Neural cell (in vitro differentiated cells): Measurements from ENCODE around the gene ERC2. TPM values are rescaled to one million over a fixed set of nuclear protein-coding genes. Genes with fewer than 3 reads are reported as not detected.

Experiments used
- H2AFZ ChIP-seq: fragments of 200-600, 300-800 bp; sonication (generic), shearing (Covaris generic); 2 replicates; pipeline ENCODE4 v1.6.0; 2014; ENCODE audit warnings: low read depth, mild to moderate bottlenecking, antibody characterized with exemption, low read length, moderate library complexity
- H3F3A ChIP-seq: fragments of 200-600 bp; shearing (Covaris generic); 2 replicates; pipeline ENCODE4 v1.6.1; 2016; ENCODE audit warnings: mild to moderate bottlenecking, moderate library complexity, mixed read lengths, antibody characterized with exemption, low read length; ENCODE audit not compliant: insufficient read depth, poor library complexity, severe bottlenecking
- H3K27ac ChIP-seq: fragments of 200-600, 300-800 bp; sonication (generic), shearing (Covaris generic); 2 replicates; pipeline ENCODE4 v1.5.1; 2014; ENCODE audit warnings: mild to moderate bottlenecking, low read length, moderate library complexity
- H3K27me3 ChIP-seq: fragments of 300-800, 200-600 bp; sonication (generic), shearing (Covaris generic); 2 replicates; pipeline ENCODE4 v1.6.0; 2014; ENCODE audit warnings: mild to moderate bottlenecking, low read depth, low read length, moderate library complexity; ENCODE audit not compliant: insufficient read depth
- H3K36me3 ChIP-seq: fragments of 300-800, 200-600 bp; sonication (generic), shearing (Covaris generic); 2 replicates; pipeline ENCODE4 v1.5.1; 2014; ENCODE audit warnings: mild to moderate bottlenecking, antibody characterized with exemption, low read length, moderate library complexity; ENCODE audit not compliant: insufficient read depth
- H3K4me2 ChIP-seq: fragments of 300-800, 200-600 bp; sonication (generic), shearing (Covaris generic); 2 replicates; pipeline ENCODE4 v1.6.0; 2014; ENCODE audit warnings: mild to moderate bottlenecking, low read length
- H3K4me3 ChIP-seq: fragments of 300-800, 200-600 bp; sonication (generic), shearing (Covaris generic); 2 replicates; pipeline ENCODE4 v1.5.1; 2014; ENCODE audit warnings: mild to moderate bottlenecking, low read length, moderate library complexity
- H3K79me2 ChIP-seq: fragments of 200-600 bp; shearing (Covaris generic); replicated peaks from 2 replicates; pipeline ENCODE4 v1.6.0; 2014; ENCODE audit warnings: mild to moderate bottlenecking, low read length, moderate library complexity; ENCODE audit not compliant: insufficient read depth
- H3K9ac ChIP-seq: fragments of 300-800, 200-600 bp; sonication (generic), shearing (Covaris generic); 2 replicates; pipeline ENCODE4 v1.6.1; 2016; ENCODE audit warnings: mild to moderate bottlenecking, low read length, mixed read lengths
- H3K9me2 ChIP-seq: fragments of 200-600 bp; shearing (Covaris generic); 2 replicates; pipeline ENCODE4 v1.6.1; 2016; ENCODE audit warnings: mild to moderate bottlenecking, low read length, mixed read lengths; ENCODE audit not compliant: insufficient read depth
- H3K9me3 ChIP-seq: fragments of 200-600, 300-800 bp; sonication (generic), shearing (Covaris generic); 2 replicates; pipeline ENCODE4 v1.6.1; 2016; ENCODE audit warnings: mild to moderate bottlenecking, mixed run types, low read length, moderate library complexity, mixed read lengths
- H4K20me1 ChIP-seq: fragments of 200-600 bp; shearing (Covaris generic); 2 replicates; pipeline ENCODE4 v1.6.1; 2016; ENCODE audit warnings: mild to moderate bottlenecking, mixed run types; ENCODE audit not compliant: insufficient read depth
- EP300 ChIP-seq: fragments of 450-650 bp; conservative IDR thresholded peaks from 2 replicates; pipeline ENCODE4 v1.6.1; 2014; ENCODE audit warnings: antibody characterized with exemption, mild to moderate bottlenecking, moderate library complexity; ENCODE audit not compliant: poor library complexity, severe bottlenecking
- EZH2 ChIP-seq: fragments of 200-600, 300-800 bp; shearing (Covaris generic), sonication (generic); IDR thresholded peaks from 2 replicates; pipeline ENCODE4 v1.6.1; 2014; ENCODE audit warnings: antibody characterized with exemption, low read length, borderline replicate concordance, mild to moderate bottlenecking; ENCODE audit not compliant: insufficient read depth, poor library complexity, severe bottlenecking
- MXI1 ChIP-seq: fragments of 450-650 bp; conservative IDR thresholded peaks from 2 replicates; pipeline ENCODE4 v1.6.1; 2014; ENCODE audit warnings: antibody characterized with exemption, mild to moderate bottlenecking; ENCODE audit not compliant: poor library complexity, severe bottlenecking
- POLR2AphosphoS5 ChIP-seq: IDR thresholded peaks from 2 replicates; pipeline ENCODE4 v1.6.1; 2012
- RAD21 ChIP-seq: fragments of 450-650 bp; conservative IDR thresholded peaks from 2 replicates; pipeline ENCODE4 v1.6.1; 2014; ENCODE audit warnings: antibody characterized with exemption, mild to moderate bottlenecking, moderate library complexity
- SMC3 ChIP-seq: fragments of 450-650 bp; conservative IDR thresholded peaks from 2 replicates; pipeline ENCODE4 v1.6.1; 2014; ENCODE audit warnings: antibody characterized with exemption, mild to moderate bottlenecking, moderate library complexity; ENCODE audit not compliant: poor library complexity
- TAF1 ChIP-seq: IDR thresholded peaks from 2 replicates; pipeline ENCODE4 v1.6.1; 2012; ENCODE audit warnings: low read depth
- polyA plus RNA-seq: library from polyadenylated mRNA; depleted of rRNA; stranded (reverse); fragments of >200 nt; gene quantifications from 2 replicates; pipeline ENCODE4 v1.2.3, GENCODE V29; 2014
- TF ChIP-seq, protein P1 (sequence below): IDR thresholded peaks from 2 replicates; pipeline ENCODE4 v1.6.1; 2012; ENCODE audit warnings: borderline replicate concordance
- TF ChIP-seq, protein P2 (sequence below): fragments of 450-650 bp; IDR thresholded peaks from 2 replicates; pipeline ENCODE4 v1.5.1; 2014; ENCODE audit warnings: antibody characterized with exemption, mild to moderate bottlenecking, moderate library complexity; ENCODE audit not compliant: poor library complexity, severe bottlenecking

Gene ERC2
- polyA plus RNA-seq, 1 donor from 2014 or later, result 60.4 TPM

DNA sequence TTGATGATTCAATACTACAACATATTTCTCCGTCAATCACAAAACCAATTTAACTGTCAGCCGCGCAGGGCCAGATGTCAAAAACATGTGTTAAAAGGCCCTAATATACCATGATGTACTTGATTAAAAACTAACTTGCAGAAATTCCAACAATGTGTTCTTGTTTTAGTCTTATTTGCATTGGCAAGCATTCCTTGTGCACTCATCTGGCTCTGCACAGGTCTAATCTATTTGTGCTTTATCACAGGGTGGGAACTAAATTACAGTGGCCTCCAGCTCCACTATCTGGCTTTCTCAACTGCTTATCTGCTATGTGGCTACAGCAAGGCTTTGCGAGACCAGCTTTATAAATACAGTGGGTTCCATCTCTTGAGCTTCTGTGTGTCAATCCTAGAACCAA lies 455.5 kb downstream of the ERC2 start:
- no peaks in the 10 kb centered on the region for H3K9me2 ChIP-seq
- H3K27me3 ChIP-seq, result no peaks in the 10 kb centered on the region
- H3K36me3 ChIP-seq, result peaks cover 14% of the 10 kb centered on the region
- TF ChIP-seq TAF1 (no peak), MXI1 (no peak), SMC3 (no peak), EP300 (no peak), EZH2 (no peak), POLR2AphosphoS5 (no peak), RAD21 (no peak)
- TF ChIP-seq, protein P1, sequence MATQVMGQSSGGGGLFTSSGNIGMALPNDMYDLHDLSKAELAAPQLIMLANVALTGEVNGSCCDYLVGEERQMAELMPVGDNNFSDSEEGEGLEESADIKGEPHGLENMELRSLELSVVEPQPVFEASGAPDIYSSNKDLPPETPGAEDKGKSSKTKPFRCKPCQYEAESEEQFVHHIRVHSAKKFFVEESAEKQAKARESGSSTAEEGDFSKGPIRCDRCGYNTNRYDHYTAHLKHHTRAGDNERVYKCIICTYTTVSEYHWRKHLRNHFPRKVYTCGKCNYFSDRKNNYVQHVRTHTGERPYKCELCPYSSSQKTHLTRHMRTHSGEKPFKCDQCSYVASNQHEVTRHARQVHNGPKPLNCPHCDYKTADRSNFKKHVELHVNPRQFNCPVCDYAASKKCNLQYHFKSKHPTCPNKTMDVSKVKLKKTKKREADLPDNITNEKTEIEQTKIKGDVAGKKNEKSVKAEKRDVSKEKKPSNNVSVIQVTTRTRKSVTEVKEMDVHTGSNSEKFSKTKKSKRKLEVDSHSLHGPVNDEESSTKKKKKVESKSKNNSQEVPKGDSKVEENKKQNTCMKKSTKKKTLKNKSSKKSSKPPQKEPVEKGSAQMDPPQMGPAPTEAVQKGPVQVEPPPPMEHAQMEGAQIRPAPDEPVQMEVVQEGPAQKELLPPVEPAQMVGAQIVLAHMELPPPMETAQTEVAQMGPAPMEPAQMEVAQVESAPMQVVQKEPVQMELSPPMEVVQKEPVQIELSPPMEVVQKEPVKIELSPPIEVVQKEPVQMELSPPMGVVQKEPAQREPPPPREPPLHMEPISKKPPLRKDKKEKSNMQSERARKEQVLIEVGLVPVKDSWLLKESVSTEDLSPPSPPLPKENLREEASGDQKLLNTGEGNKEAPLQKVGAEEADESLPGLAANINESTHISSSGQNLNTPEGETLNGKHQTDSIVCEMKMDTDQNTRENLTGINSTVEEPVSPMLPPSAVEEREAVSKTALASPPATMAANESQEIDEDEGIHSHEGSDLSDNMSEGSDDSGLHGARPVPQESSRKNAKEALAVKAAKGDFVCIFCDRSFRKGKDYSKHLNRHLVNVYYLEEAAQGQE, result no peak
- TF ChIP-seq, protein P2, sequence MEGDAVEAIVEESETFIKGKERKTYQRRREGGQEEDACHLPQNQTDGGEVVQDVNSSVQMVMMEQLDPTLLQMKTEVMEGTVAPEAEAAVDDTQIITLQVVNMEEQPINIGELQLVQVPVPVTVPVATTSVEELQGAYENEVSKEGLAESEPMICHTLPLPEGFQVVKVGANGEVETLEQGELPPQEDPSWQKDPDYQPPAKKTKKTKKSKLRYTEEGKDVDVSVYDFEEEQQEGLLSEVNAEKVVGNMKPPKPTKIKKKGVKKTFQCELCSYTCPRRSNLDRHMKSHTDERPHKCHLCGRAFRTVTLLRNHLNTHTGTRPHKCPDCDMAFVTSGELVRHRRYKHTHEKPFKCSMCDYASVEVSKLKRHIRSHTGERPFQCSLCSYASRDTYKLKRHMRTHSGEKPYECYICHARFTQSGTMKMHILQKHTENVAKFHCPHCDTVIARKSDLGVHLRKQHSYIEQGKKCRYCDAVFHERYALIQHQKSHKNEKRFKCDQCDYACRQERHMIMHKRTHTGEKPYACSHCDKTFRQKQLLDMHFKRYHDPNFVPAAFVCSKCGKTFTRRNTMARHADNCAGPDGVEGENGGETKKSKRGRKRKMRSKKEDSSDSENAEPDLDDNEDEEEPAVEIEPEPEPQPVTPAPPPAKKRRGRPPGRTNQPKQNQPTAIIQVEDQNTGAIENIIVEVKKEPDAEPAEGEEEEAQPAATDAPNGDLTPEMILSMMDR, result no peak
- no peaks in the 10 kb centered on the region for H4K20me1 ChIP-seq
- no peak overlapping the region for H3K9ac ChIP-seq
- H3K79me2 ChIP-seq, result no peaks in the 10 kb centered on the region
- no peaks in the 10 kb centered on the region for H3F3A ChIP-seq
- no peak overlapping the region for H3K4me2 ChIP-seq
- no peak overlapping the region for H2AFZ ChIP-seq
- H3K4me3 ChIP-seq, result peak overlapping the region; percentile 6
- H3K9me3 ChIP-seq, result no peaks in the 10 kb centered on the region
- H3K27ac ChIP-seq, result no peak overlapping the region

DNA sequence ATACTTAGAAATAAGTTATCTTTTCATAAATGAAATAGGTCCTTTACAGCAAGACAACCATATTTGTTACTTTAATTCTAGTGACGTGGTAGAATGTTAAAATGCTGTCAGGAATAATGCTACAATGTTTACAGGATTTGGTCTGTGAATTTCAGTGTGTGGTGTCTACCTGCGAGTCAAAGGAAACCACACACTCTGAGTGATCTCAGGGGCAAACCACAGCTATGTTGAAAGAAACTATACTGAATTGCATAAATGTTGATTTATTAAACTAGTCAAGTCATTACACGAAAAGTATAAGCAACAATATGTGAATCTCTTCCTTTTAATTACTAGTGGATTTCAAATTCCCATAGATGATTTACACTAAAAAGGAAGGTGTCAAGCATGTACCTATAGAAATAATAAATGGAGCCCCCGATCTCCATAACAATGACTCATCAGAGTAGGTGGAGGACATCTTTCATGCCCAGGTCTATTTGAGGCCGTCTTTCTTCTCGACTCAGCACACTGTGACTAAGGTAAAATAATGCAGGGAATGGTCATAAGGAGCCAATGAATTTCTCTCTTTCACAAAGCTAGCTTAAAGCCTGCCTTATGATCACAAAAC lies 463.0 kb downstream of the ERC2 start:
- H4K20me1 ChIP-seq, result no peaks in the 10 kb centered on the region
- no peaks in the 10 kb centered on the region for H3K27me3 ChIP-seq
- no peak overlapping the region for H2AFZ ChIP-seq
- no peaks in the 10 kb centered on the region for H3F3A ChIP-seq
- H3K9me2 ChIP-seq, result no peaks in the 10 kb centered on the region
- no peak overlapping the region for H3K4me3 ChIP-seq
- TF ChIP-seq SMC3 (no peak), EP300 (no peak), POLR2AphosphoS5 (no peak), MXI1 (no peak), RAD21 (no peak), EZH2 (no peak), TAF1 (no peak)
- TF ChIP-seq, protein P2, result no peak
- H3K79me2 ChIP-seq, result no peaks in the 10 kb centered on the region
- H3K36me3 ChIP-seq, result peaks cover 6% of the 10 kb centered on the region
- H3K9ac ChIP-seq, result no peak overlapping the region
- no peak overlapping the region for H3K27ac ChIP-seq
- no peak overlapping the region for H3K4me2 ChIP-seq
- H3K9me3 ChIP-seq, result no peaks in the 10 kb centered on the region
